OCI-LY1 (cell line): Measurements from ENCODE around the gene ERCC6.

ENCODE experiments used
- EZH2 ChIP-seq: fragments of 200-600 bp; sonication (generic), shearing (Covaris generic); IDR thresholded peaks from 2 replicates; pipeline ENCODE4 v1.8.0; 2017; ENCODE audit warnings: borderline replicate concordance, mixed run types, mild to moderate bottlenecking, antibody characterized with exemption, low read length, moderate library complexity, mixed read lengths
- TF ChIP-seq, protein P1 (sequence below): fragments of 200-600 bp; sonication (generic), shearing (Covaris generic); IDR thresholded peaks from 2 replicates; pipeline ENCODE4 v1.5.1; 2017; ENCODE audit warnings: mild to moderate bottlenecking, antibody characterized with exemption, low read length, moderate library complexity, mixed read lengths

GRCh38 chr10:49528977-49529506, 9.9 kb downstream of the ERCC6 start:
- TF ChIP-seq, protein P1, sequence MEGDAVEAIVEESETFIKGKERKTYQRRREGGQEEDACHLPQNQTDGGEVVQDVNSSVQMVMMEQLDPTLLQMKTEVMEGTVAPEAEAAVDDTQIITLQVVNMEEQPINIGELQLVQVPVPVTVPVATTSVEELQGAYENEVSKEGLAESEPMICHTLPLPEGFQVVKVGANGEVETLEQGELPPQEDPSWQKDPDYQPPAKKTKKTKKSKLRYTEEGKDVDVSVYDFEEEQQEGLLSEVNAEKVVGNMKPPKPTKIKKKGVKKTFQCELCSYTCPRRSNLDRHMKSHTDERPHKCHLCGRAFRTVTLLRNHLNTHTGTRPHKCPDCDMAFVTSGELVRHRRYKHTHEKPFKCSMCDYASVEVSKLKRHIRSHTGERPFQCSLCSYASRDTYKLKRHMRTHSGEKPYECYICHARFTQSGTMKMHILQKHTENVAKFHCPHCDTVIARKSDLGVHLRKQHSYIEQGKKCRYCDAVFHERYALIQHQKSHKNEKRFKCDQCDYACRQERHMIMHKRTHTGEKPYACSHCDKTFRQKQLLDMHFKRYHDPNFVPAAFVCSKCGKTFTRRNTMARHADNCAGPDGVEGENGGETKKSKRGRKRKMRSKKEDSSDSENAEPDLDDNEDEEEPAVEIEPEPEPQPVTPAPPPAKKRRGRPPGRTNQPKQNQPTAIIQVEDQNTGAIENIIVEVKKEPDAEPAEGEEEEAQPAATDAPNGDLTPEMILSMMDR = no peak
- no peak for TF ChIP-seq EZH2
